Smooth muscle cell (in vitro differentiated cells): ENCODE measurements around the gene MRPS30. TPM values are rescaled to one million over a fixed set of nuclear protein-coding genes. Genes with fewer than 3 reads are reported as not detected.

ENCODE experiments used
- DNase-seq: peaks from one replicate; lab custom pipeline; 2025; ENCODE audit not compliant: unreplicated experiment; lab: John Stamatoyannopoulos, UW
- H2AFZ ChIP-seq: fragments of 200-600 bp; sonication (generic); 2 replicates; pipeline ENCODE4 v1.6.0; 2016; ENCODE audit warnings: antibody characterized with exemption, low read depth, mild to moderate bottlenecking
- H3F3A ChIP-seq: fragments of 200-600 bp; sonication (generic); 2 replicates; pipeline ENCODE4 v1.6.0; 2017; ENCODE audit warnings: antibody characterized with exemption, low read depth
- H3K27ac ChIP-seq: fragments of 200-600 bp; sonication (generic); 2 replicates; pipeline ENCODE4 v1.5.1; 2016; ENCODE audit warnings: low read depth, mild to moderate bottlenecking
- H3K27me3 ChIP-seq: fragments of 200-600 bp; sonication (generic); 2 replicates; pipeline ENCODE4 v1.6.1; 2016; ENCODE audit warnings: low read depth, mild to moderate bottlenecking
- H3K36me3 ChIP-seq: fragments of 200-600 bp; sonication (generic); 2 replicates; pipeline ENCODE4 v1.5.1; 2016; ENCODE audit warnings: low read depth
- H3K4me1 ChIP-seq: fragments of 200-600 bp; sonication (generic); 2 replicates; pipeline ENCODE4 v1.5.1; 2016; ENCODE audit warnings: low read depth
- H3K4me2 ChIP-seq: fragments of 200-600 bp; sonication (generic); 2 replicates; pipeline ENCODE4 v1.6.0; 2016; ENCODE audit warnings: mild to moderate bottlenecking
- H3K4me3 ChIP-seq: fragments of 200-600 bp; sonication (generic); 2 replicates; pipeline ENCODE4 v1.5.1; 2016; ENCODE audit warnings: mild to moderate bottlenecking
- H3K79me2 ChIP-seq: fragments of 200-600 bp; sonication (generic); 2 replicates; pipeline ENCODE4 v1.6.0; 2016; ENCODE audit warnings: low read depth, mild to moderate bottlenecking
- H3K9ac ChIP-seq: fragments of 200-600 bp; sonication (generic); 2 replicates; pipeline ENCODE4 v1.6.0; 2016; ENCODE audit warnings: low read depth
- H3K9me3 ChIP-seq: fragments of 200-600 bp; sonication (generic); replicated peaks from 2 replicates; pipeline ENCODE4 v1.5.1; 2016; ENCODE audit warnings: low read depth
- H4K20me1 ChIP-seq: fragments of 200-600 bp; sonication (generic); 2 replicates; pipeline ENCODE4 v1.6.0; 2016; ENCODE audit warnings: low read depth
- CTCF ChIP-seq: fragments of 200-600 bp; sonication (generic); IDR thresholded peaks from 2 replicates; pipeline ENCODE4 v1.5.1; 2017; ENCODE audit warnings: borderline replicate concordance, mild to moderate bottlenecking, antibody characterized with exemption; ENCODE audit not compliant: insufficient read depth, poor library complexity, severe bottlenecking
- WGBS: methylation state at CpG from one replicate; pipeline ENCODE4 v1.1.7; 2016; ENCODE audit warnings: low lambda C conversion rate; 5-methylcytosine and 5-hydroxymethylcytosine counted together
- polyA plus RNA-seq: library from polyadenylated mRNA; unstranded; fragments of >200 nt; fragmentation: Nextera tagmentation; extraction: Ambion mirVana; gene quantifications from 2 replicates; pipeline ENCODE4 v1.2.1, GENCODE V29; 2016
- total RNA-seq: library from RNA; depleted of rRNA; stranded (reverse); fragments of >200 nt; gene quantifications from 2 replicates; pipeline ENCODE4 v1.2.3, GENCODE V29; 2014

Gene MRPS30
- total and polyA plus RNA-seq, 2 experiments from 2014 or later, result 25.6 to 58.5 TPM

DNA sequence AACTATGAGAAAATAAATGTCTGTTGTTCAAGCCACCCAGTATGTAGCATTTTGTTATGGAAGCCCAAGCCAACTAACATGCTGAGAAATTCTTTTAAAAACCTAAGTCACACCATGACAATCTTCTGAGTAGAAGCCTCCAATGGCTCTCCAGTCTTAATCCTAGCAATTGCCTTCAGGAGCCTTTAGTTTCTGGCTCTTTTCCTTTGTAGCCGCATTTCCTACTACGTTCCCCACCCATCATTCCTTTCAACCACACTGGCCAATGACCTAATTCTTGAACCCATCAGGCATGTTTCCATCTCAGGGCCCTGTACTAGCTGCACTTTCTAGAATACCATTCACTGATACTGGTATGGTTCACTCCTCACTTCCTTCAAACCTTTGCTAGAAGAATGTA is 2.1 kb upstream of the MRPS30 start:
- Histone ChIP-seq H3K9me3 (no peaks in the 10 kb centered on the region), H3K36me3 (peaks cover 3% of the 10 kb centered on the region), H3K79me2 (peaks cover 28% of the 10 kb centered on the region), H3K4me1 (peaks cover 24% of the 10 kb centered on the region), H2AFZ (no peak overlapping the region), H4K20me1 (peaks cover 13% of the 10 kb centered on the region), H3K27me3 (no peaks in the 10 kb centered on the region), H3K27ac (no peak overlapping the region), H3F3A (no peaks in the 10 kb centered on the region), H3K9ac (no peak overlapping the region), H3K4me3 (no peak overlapping the region), H3K4me2 (no peak overlapping the region)
- TF ChIP-seq CTCF, result no peak
- 85% methylated on average over 2 of the region's 2 CpGs for WGBS
- DNase-seq, result no peak

- Histone ChIP-seq H3F3A (no peaks in the 10 kb centered on the region), H3K4me2 (no peak overlapping the region), H3K4me3 (no peak overlapping the region), H3K4me1 (peaks cover 28% of the 10 kb centered on the region), H3K9ac (no peak overlapping the region), H2AFZ (peak overlapping the region; percentile 90), H4K20me1 (peaks cover 16% of the 10 kb centered on the region), H3K9me3 (no peaks in the 10 kb centered on the region), H3K36me3 (peaks cover 10% of the 10 kb centered on the region), H3K27me3 (no peaks in the 10 kb centered on the region), H3K27ac (no peak overlapping the region), H3K79me2 (peaks cover 32% of the 10 kb centered on the region)
- no peak for DNase-seq
- no peak for TF ChIP-seq CTCF
- 82% methylated on average over 1 of the region's 1 CpG for WGBS
Observed at GRCh38 chr5:44807269-44807668, 1.5 kb upstream of the MRPS30 start.

DNA sequence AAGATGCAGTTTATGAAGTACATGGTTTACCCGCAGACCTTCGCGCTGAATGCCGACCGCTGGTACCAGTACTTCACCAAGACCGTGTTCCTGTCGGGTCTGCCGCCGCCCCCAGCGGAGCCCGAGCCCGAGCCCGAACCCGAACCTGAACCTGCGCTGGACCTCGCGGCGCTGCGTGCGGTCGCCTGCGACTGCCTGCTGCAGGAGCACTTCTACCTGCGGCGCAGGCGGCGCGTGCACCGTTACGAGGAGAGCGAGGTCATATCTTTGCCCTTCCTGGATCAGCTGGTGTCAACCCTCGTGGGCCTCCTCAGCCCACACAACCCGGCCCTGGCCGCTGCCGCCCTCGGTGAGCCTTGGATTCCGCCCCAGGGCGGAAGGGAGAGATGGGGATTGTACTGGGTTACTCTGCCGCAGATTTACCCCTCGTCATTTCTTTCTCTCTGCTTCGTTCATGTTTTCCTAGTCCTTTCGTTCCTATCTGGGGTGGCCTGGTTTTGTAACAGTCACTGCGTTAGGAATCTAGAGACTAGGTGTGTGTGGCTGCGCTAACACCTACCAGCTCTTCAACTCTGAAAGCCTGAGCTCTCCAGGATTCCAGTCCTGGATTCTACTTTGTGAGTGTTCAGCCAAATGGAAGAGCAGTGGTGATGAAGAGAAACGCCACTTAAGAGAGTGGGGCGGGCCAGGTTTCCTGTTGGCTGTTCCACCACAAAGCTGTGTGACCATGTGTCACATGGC is 638 bp downstream of the MRPS30 start:
- peak overlapping the region; percentile 63 for H3K27ac ChIP-seq
- no peaks in the 10 kb centered on the region for H3K27me3 ChIP-seq
- H3K4me2 ChIP-seq, result peak overlapping the region; percentile 99
- no peaks in the 10 kb centered on the region for H3K9me3 ChIP-seq
- under 1% methylated on average over 41 of the region's 45 CpGs for WGBS
- H3K4me3 ChIP-seq, result peak overlapping the region; percentile 93
- H3K4me1 ChIP-seq, result peaks cover 28% of the 10 kb centered on the region
- peak overlapping the region; percentile 99 for H2AFZ ChIP-seq
- H3K36me3 ChIP-seq, result peaks cover 24% of the 10 kb centered on the region
- peaks cover 21% of the 10 kb centered on the region for H4K20me1 ChIP-seq
- H3F3A ChIP-seq, result no peaks in the 10 kb centered on the region
- peak; percentile 37 for DNase-seq
- no peak for TF ChIP-seq CTCF
- H3K79me2 ChIP-seq, result peaks cover 42% of the 10 kb centered on the region
- H3K9ac ChIP-seq, result peak overlapping the region; percentile 81
